Brain microvascular endothelial cell (primary cell): Measurements from ENCODE around the gene COL24A1.
"Not testable (repeated sequence)": the region's sequence is repeated elsewhere in the genome, so short reads cannot be mapped to it uniquely, and the experiment has no call there.

Experiments used
- DNase-seq: peaks from one replicate; pipeline ENCODE4 v3.0.0-alpha.2; 2020
- H3K27ac ChIP-seq: fragments of 250-450 bp; sonication (Bioruptor Pico); 2 replicates; pipeline ENCODE4 v1.5.1; 2020; ENCODE audit warnings: mild to moderate bottlenecking, moderate library complexity
- H3K27me3 ChIP-seq: fragments of 250-450 bp; sonication (Bioruptor Pico); replicated peaks from 2 replicates; pipeline ENCODE4 v1.5.1; 2020; ENCODE audit warnings: mild to moderate bottlenecking
- H3K36me3 ChIP-seq: fragments of 250-450 bp; sonication (Bioruptor Pico); replicated peaks from 2 replicates; pipeline ENCODE4 v1.5.1; 2020; ENCODE audit warnings: mild to moderate bottlenecking
- H3K4me3 ChIP-seq: 2 replicates; pipeline ENCODE4 v1.5.1; 2011; ENCODE audit warnings: low read depth, mild to moderate bottlenecking, control low read depth, low read length, moderate library complexity
- in situ Hi-C: cut with HindIII; loops from 2 replicates; pipeline ENCODE4 v1.10.0; 2017; ENCODE audit warnings: low sequenced_read_pairs, low pct_ligation_motif_present
- TF ChIP-seq, protein P1 (sequence below): IDR thresholded peaks from 2 replicates; pipeline ENCODE4 v1.5.1; 2011; ENCODE audit warnings: low read depth, mild to moderate bottlenecking, moderate library complexity, low read length, control low read depth, inconsistent platforms; ENCODE audit errors: missing control alignments

The COL24A1 gene

DNA sequence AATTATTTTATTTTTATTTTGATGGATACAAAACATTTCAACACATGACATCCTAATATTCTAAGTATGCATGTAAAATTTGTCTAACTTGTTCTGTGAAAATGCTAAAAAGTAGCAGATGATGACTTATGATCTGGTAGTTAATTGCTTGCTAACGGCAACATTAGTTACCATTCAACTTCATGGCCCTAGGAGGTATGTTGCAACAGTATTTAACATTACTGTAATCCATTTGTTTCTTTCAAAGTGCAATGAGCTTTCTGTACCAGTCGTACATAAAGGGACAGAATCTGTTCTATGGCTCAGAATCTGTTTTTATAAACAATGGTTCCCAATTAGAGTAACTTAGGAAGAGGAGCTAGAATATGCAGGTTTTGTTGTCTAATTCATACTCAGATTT is 356.8 kb downstream of the COL24A1 start:
- no peak for DNase-seq
- Histone ChIP-seq H3K36me3 (no peaks in the 10 kb centered on the region), H3K27me3 (no peaks in the 10 kb centered on the region), H3K4me3 (no peak overlapping the region), H3K27ac (no peak overlapping the region)
- in situ Hi-C loops = no loop called here
- TF ChIP-seq, protein P1, sequence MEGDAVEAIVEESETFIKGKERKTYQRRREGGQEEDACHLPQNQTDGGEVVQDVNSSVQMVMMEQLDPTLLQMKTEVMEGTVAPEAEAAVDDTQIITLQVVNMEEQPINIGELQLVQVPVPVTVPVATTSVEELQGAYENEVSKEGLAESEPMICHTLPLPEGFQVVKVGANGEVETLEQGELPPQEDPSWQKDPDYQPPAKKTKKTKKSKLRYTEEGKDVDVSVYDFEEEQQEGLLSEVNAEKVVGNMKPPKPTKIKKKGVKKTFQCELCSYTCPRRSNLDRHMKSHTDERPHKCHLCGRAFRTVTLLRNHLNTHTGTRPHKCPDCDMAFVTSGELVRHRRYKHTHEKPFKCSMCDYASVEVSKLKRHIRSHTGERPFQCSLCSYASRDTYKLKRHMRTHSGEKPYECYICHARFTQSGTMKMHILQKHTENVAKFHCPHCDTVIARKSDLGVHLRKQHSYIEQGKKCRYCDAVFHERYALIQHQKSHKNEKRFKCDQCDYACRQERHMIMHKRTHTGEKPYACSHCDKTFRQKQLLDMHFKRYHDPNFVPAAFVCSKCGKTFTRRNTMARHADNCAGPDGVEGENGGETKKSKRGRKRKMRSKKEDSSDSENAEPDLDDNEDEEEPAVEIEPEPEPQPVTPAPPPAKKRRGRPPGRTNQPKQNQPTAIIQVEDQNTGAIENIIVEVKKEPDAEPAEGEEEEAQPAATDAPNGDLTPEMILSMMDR = no peak

DNA sequence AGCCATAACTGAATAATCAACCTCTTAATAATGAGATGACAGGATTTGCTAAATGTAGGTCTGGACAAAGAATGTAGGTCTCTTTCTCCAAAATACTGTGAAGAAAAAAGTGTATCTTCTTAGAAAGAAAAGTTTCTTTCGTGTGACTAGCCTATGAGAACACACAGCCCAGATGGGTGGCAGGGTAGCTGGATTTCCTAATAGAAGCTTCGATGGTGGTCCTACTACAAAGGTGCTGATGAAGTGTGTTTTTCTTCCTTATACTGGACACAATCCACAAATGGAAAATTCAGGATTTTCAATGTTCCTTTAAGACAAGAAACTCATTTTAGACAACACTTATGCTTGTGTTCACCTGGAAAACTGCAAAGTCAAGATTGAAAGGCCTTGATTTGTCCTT is 358.2 kb downstream of the COL24A1 start:
- Histone ChIP-seq H3K36me3 (no peaks in the 10 kb centered on the region), H3K4me3 (no peak overlapping the region), H3K27ac (no peak overlapping the region), H3K27me3 (no peaks in the 10 kb centered on the region)
- TF ChIP-seq, protein P1 = no peak
- DNase-seq = no peak
- in situ Hi-C loops = no loop called here

DNA sequence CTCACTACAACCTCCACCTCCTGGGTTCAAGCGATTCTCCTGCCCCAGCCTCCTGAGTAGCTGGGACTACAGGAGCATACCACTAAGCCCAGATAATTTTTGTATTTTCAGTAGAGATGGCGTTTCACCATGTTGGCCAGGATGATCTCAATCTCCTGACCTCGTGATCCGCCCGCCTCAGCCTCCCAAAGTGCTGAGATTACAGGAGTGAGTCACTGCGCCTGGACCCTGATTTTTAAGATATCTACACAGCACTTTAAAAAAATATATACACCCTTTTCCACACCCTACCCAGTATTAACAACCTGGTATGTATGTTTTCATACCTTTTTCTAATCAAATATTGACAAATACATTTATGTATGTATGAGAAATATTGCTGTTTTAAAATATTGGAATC is 379.6 kb downstream of the COL24A1 start:
- H3K36me3 ChIP-seq, H3K27me3 ChIP-seq, in situ Hi-C loops, H3K4me3 ChIP-seq, DNase-seq, H3K27ac ChIP-seq: not testable (repeated sequence)

DNA sequence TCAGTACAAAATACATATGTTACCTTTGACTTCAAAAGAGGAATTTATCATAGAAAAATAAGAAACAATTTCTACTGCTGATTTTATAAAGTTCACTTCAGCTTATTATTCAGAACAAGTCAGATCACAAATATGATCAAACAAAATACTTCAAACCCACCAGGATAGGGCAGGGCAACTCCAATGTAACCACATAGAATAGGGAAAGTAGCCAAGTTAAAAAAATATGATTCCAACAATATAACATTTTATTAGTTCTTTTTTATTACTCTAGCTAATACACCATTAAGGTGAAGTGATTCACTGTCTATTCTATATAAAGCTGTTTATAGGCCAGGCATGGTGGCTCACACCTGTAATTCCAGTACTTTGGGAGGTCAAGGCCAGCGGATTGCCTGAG is 393.8 kb downstream of the COL24A1 start:
- H3K36me3 ChIP-seq = no peaks in the 10 kb centered on the region
- DNase-seq = no peak
- no peak overlapping the region for H3K27ac ChIP-seq
- H3K4me3 ChIP-seq = no peak overlapping the region
- TF ChIP-seq, protein P1 = no peak
- in situ Hi-C loops = no loop called here
- no peaks in the 10 kb centered on the region for H3K27me3 ChIP-seq

DNA sequence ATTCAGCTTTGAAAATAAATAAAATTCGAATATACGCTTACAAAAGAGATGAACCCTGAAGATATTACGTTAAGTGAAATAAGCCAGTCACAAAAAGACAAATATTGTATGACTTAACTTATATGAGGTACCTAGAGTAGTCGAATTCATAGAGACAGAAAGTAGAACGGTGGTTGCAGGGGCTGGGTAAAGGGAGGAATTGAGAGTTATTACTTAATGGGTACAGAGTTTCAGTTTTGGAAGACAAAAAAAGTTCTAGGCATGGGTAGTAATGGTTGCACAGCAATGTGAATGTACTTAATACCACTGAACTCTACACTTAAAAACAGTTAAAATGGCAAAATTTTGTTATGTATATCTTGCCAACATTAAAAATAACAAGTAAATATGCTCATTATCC is 399.7 kb downstream of the COL24A1 start:
- in situ Hi-C loops = no loop called here
- no peak for DNase-seq
- H3K36me3 ChIP-seq = no peaks in the 10 kb centered on the region
- no peak overlapping the region for H3K27ac ChIP-seq
- no peak overlapping the region for H3K4me3 ChIP-seq
- no peaks in the 10 kb centered on the region for H3K27me3 ChIP-seq
- TF ChIP-seq, protein P1 = no peak

DNA sequence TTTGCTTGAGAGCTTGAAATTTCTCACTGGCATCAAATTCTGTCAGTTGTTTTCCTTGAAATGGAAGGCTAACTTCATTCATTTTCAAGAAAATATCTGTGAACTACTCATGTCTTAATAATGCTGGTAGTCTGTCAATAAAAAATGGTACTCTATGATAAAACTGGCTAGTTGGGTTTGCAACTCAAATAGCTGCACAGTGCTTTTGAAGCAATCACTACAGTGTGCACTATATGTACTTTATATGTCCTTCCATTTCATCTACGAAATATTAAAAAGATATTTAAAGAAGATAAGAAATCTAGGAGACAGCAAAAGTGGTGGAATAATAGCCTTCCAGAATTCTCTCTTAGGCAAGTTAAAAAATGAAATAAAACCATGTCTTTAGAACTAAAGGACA is 408.5 kb downstream of the COL24A1 start:
- no peak overlapping the region for H3K27ac ChIP-seq
- H3K27me3 ChIP-seq = no peaks in the 10 kb centered on the region
- H3K4me3 ChIP-seq = no peak overlapping the region
- TF ChIP-seq, protein P1 = no peak
- H3K36me3 ChIP-seq = no peaks in the 10 kb centered on the region
- in situ Hi-C loops = no loop called here
- DNase-seq = no peak

DNA sequence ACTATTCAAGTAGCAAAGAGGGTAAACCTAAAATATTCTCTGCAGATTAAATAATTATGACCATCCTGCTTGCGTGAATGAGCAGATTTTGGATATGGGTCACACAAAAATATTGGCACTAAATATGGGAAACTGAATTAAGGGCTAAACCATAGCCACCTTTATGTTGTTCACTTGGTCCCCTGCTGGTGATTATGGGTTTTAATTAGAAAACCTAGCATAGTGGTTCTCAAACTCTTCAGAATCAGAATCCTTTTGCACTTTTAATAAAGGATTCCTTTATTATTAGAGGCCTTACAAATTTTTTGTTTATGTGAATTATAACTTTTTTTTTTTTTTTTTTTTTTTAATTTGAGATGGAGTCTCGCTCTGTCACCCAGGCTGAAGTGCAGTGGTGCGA is 409.8 kb downstream of the COL24A1 start:
- no peaks in the 10 kb centered on the region for H3K27me3 ChIP-seq
- TF ChIP-seq, protein P1 = no peak
- no peak overlapping the region for H3K27ac ChIP-seq
- no peak overlapping the region for H3K4me3 ChIP-seq
- H3K36me3 ChIP-seq = no peaks in the 10 kb centered on the region
- no peak for DNase-seq
- in situ Hi-C loops = no loop called here
